HepG2 (cell line): ENCODE results near the gene RALY.

Source experiments
- ARNTL ChIP-seq: sonication (generic); formaldehyde crosslinking; IDR thresholded peaks from 2 replicates; pipeline ENCODE4 v1.4.0; 2020; ENCODE audit warnings: mild to moderate bottlenecking, missing genetic modification reagents
- HNRNPUL1 ChIP-seq: fragments of 200-400 bp; formaldehyde crosslinking; IDR thresholded peaks from 2 replicates; pipeline ENCODE4 v1.6.1; 2017; ENCODE audit warnings: low read depth, mild to moderate bottlenecking, low read length, moderate library complexity
- PHB2 ChIP-seq: fragments of 450-650 bp; IDR thresholded peaks from 2 replicates; pipeline ENCODE4 v1.6.1; 2018; ENCODE audit not compliant: partially characterized antibody
- RBFOX2 ChIP-seq: fragments of 200-400 bp; formaldehyde crosslinking; IDR thresholded peaks from 2 replicates; pipeline ENCODE4 v1.6.1; 2017; ENCODE audit warnings: low read depth, mild to moderate bottlenecking, low read length
- SMAD3 ChIP-seq: sonication (generic); formaldehyde crosslinking; IDR thresholded peaks from 2 replicates; pipeline ENCODE4 v1.4.0; 2020; ENCODE audit warnings: missing genetic modification reagents
- SP1 ChIP-seq, 2 experiments: fragments of 450-650 bp in 1 of 2; sonication (generic) in 1 of 2; formaldehyde crosslinking in 1 of 2; IDR thresholded peaks; 2 replicates each; pipeline versions ENCODE4 v1.4.0 to v1.6.1; 2016 to 2020; ENCODE audit warnings: missing genetic modification reagents in 1 of 2
- TSC22D2 ChIP-seq: sonication (generic); formaldehyde crosslinking; IDR thresholded peaks from 2 replicates; pipeline ENCODE4 v1.5.1; 2020; ENCODE audit warnings: missing genetic modification reagents, mild to moderate bottlenecking, borderline replicate concordance
- YY1 ChIP-seq: IDR thresholded peaks from 2 replicates; pipeline ENCODE4 v1.6.1; 2011; ENCODE audit warnings: low read length, low read depth, moderate library complexity, mild to moderate bottlenecking; ENCODE audit not compliant: insufficient read depth, insufficient replicate concordance
- ZKSCAN1 ChIP-seq: fragments of 150-350 bp; IDR thresholded peaks from 2 replicates; pipeline ENCODE4 v1.6.1; 2014; ENCODE audit warnings: low read length
- TF ChIP-seq, protein P1 (sequence below): sonication (generic); formaldehyde crosslinking; IDR thresholded peaks from 2 replicates; pipeline ENCODE4 v1.5.0; 2020; ENCODE audit warnings: mild to moderate bottlenecking, missing genetic modification reagents, moderate library complexity

DNA sequence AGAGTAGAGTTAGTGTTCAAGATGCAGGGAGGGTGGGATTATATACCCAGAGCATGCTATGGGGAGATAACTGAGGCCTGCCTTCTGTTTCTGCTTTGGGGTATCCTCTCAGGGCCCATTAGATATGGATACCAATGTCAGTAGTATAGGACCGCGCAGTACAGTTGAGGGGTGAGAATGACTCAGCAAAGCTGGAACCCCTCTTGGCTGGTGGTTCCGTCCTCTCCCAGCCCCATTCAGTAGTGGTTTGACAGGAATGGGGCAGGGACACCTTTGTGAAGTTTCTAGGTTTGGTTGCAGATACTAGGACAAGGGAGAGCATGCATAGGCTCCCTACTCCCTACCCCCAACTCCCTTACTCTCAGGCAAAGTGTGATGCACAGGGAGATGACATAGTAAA is 70.6 kb downstream of the RALY start:
- TF ChIP-seq PHB2, result no peak
- TF ChIP-seq YY1, result no peak
- no peak for TF ChIP-seq SMAD3 (CRISPR knock-in tag)
- no peak for TF ChIP-seq RBFOX2
- TF ChIP-seq SP1 (IDR thresholded peaks at IDR 0.05), result no peak
- no peak for TF ChIP-seq SP1 (CRISPR knock-in tag; IDR thresholded peaks at IDR 0.05)
- TF ChIP-seq TSC22D2 (CRISPR knock-in tag), result no peak
- no peak for TF ChIP-seq ZKSCAN1
- no peak for TF ChIP-seq ARNTL (CRISPR knock-in tag)
- TF ChIP-seq, protein P1, sequence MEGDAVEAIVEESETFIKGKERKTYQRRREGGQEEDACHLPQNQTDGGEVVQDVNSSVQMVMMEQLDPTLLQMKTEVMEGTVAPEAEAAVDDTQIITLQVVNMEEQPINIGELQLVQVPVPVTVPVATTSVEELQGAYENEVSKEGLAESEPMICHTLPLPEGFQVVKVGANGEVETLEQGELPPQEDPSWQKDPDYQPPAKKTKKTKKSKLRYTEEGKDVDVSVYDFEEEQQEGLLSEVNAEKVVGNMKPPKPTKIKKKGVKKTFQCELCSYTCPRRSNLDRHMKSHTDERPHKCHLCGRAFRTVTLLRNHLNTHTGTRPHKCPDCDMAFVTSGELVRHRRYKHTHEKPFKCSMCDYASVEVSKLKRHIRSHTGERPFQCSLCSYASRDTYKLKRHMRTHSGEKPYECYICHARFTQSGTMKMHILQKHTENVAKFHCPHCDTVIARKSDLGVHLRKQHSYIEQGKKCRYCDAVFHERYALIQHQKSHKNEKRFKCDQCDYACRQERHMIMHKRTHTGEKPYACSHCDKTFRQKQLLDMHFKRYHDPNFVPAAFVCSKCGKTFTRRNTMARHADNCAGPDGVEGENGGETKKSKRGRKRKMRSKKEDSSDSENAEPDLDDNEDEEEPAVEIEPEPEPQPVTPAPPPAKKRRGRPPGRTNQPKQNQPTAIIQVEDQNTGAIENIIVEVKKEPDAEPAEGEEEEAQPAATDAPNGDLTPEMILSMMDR (CRISPR knock-in tag), result no peak
- no peak for TF ChIP-seq HNRNPUL1
